Liver (tissue), 3 donors: ENCODE results near the gene AHR.

Source experiments
- CTCF ChIP-seq: fragments of 150-350 bp; IDR thresholded peaks from 2 replicates; pipeline ENCODE4 v1.5.1; 2017; ENCODE audit warnings: improper control_type of control experiment, low read depth, low read length; ENCODE audit not compliant: missing input control
- EGR1 ChIP-seq, 2 donors: IDR thresholded peaks; 2 replicates each; pipeline ENCODE4 v1.6.1; 2016 to 2018; ENCODE audit warnings: antibody characterized with exemption in 2 of 2, low read depth in 2 of 2
- FOXA1 ChIP-seq: IDR thresholded peaks from 2 replicates; pipeline ENCODE4 v1.6.1; 2016; ENCODE audit warnings: antibody characterized with exemption
- GABPA ChIP-seq, 2 donors: IDR thresholded peaks in 1 of 2; conservative IDR thresholded peaks in 1 of 2; 2 replicates each; pipeline ENCODE4 v1.6.1; 2016; ENCODE audit warnings: antibody characterized with exemption in 2 of 2, mild to moderate bottlenecking in 1 of 2, moderate library complexity in 1 of 2
- JUND ChIP-seq, 2 donors: IDR thresholded peaks; 2 replicates each; pipeline ENCODE4 v1.6.1; 2016; ENCODE audit warnings: antibody characterized with exemption in 2 of 2
- RAD21 ChIP-seq, 2 donors: IDR thresholded peaks; 2 replicates each; pipeline ENCODE4 v1.6.1; 2016; ENCODE audit warnings: antibody characterized with exemption in 2 of 2, mild to moderate bottlenecking in 2 of 2
- RXRA ChIP-seq, 2 donors: IDR thresholded peaks; 2 replicates each; pipeline ENCODE4 v1.6.1; 2017 to 2018; ENCODE audit warnings: antibody characterized with exemption in 2 of 2, mild to moderate bottlenecking in 1 of 2
- SP1 ChIP-seq: IDR thresholded peaks from 2 replicates; pipeline ENCODE4 v1.6.1; 2018; ENCODE audit warnings: antibody characterized with exemption, mild to moderate bottlenecking
- TAF1 ChIP-seq: conservative IDR thresholded peaks from 2 replicates; pipeline ENCODE4 v1.6.1; 2016; ENCODE audit warnings: antibody characterized with exemption, mild to moderate bottlenecking
- YY1 ChIP-seq: IDR thresholded peaks from 2 replicates; pipeline ENCODE4 v1.6.1; 2016; ENCODE audit warnings: antibody characterized with exemption, mild to moderate bottlenecking
- ZBTB33 ChIP-seq: IDR thresholded peaks from 2 replicates; pipeline ENCODE4 v1.6.1; 2016; ENCODE audit warnings: antibody characterized with exemption
- TF ChIP-seq, protein P1 (sequence below): IDR thresholded peaks from 2 replicates; pipeline ENCODE4 v1.6.1; 2016; ENCODE audit warnings: antibody characterized with exemption
- TF ChIP-seq, protein P2 (sequence below): IDR thresholded peaks from 2 replicates; pipeline ENCODE4 v1.6.1; 2016; ENCODE audit warnings: antibody characterized with exemption, mild to moderate bottlenecking
- TF ChIP-seq, protein P3 (sequence below): IDR thresholded peaks from 2 replicates; pipeline ENCODE4 v1.6.1; 2016; ENCODE audit warnings: antibody characterized with exemption
- donor health status: healthy.
- donor health status: healthy.

DNA sequence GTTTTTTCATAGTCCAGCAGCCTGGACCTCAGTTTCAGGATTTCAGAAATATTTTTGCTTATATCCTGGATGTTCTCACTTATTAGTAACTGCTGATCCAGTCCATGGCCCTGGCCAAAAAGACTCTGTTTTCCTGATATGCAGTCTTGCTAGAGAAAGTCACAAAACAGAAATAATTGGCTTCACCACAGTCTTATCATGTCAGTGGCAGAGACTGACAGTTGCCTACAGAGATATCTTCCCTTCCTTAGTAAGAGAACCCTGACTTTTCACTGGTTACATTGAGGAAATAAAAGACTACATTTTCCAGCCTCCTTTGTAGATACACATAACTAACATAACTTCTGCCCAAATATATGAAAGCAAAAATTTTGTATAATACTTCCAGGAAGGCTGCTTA is 56.6 kb downstream of the AHR start:
- TF ChIP-seq CTCF, result no peak
- TF ChIP-seq, protein P1, sequence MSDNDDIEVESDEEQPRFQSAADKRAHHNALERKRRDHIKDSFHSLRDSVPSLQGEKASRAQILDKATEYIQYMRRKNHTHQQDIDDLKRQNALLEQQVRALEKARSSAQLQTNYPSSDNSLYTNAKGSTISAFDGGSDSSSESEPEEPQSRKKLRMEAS, result no peak
- TF ChIP-seq, protein P2, sequence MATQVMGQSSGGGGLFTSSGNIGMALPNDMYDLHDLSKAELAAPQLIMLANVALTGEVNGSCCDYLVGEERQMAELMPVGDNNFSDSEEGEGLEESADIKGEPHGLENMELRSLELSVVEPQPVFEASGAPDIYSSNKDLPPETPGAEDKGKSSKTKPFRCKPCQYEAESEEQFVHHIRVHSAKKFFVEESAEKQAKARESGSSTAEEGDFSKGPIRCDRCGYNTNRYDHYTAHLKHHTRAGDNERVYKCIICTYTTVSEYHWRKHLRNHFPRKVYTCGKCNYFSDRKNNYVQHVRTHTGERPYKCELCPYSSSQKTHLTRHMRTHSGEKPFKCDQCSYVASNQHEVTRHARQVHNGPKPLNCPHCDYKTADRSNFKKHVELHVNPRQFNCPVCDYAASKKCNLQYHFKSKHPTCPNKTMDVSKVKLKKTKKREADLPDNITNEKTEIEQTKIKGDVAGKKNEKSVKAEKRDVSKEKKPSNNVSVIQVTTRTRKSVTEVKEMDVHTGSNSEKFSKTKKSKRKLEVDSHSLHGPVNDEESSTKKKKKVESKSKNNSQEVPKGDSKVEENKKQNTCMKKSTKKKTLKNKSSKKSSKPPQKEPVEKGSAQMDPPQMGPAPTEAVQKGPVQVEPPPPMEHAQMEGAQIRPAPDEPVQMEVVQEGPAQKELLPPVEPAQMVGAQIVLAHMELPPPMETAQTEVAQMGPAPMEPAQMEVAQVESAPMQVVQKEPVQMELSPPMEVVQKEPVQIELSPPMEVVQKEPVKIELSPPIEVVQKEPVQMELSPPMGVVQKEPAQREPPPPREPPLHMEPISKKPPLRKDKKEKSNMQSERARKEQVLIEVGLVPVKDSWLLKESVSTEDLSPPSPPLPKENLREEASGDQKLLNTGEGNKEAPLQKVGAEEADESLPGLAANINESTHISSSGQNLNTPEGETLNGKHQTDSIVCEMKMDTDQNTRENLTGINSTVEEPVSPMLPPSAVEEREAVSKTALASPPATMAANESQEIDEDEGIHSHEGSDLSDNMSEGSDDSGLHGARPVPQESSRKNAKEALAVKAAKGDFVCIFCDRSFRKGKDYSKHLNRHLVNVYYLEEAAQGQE, result no peak
- no peak for TF ChIP-seq JUND (IDR thresholded peaks at IDR 0.05)
- TF ChIP-seq YY1, result no peak
- TF ChIP-seq FOXA1, result no peak
- TF ChIP-seq, protein P3, sequence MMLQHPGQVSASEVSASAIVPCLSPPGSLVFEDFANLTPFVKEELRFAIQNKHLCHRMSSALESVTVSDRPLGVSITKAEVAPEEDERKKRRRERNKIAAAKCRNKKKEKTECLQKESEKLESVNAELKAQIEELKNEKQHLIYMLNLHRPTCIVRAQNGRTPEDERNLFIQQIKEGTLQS, result no peak
- TF ChIP-seq GABPA (IDR thresholded peaks at IDR 0.05 in 1 of 2, conservative IDR thresholded peaks at IDR 0.05 in 1 of 2), result no peak
- no peak for TF ChIP-seq ZBTB33
- no peak for TF ChIP-seq TAF1
- no peak for TF ChIP-seq SP1
- TF ChIP-seq RXRA (IDR thresholded peaks at IDR 0.05), result no peak
- TF ChIP-seq RAD21 (IDR thresholded peaks at IDR 0.05), result no peak
- no peak for TF ChIP-seq EGR1 (IDR thresholded peaks at IDR 0.05; ENCODE audit: low read depth in 2 of 2)
